GM19025 (cell line): ENCODE data around the gene EIF5A2.

Experiments
- ATAC-seq: cut with Tn5 transposase; IDR thresholded peaks from one replicate; pipeline ENCODE4 v1.9.1; 2021; ENCODE audit warnings: mild to moderate bottlenecking, low read depth, moderate library complexity; ENCODE audit not compliant: unreplicated experiment

Gene EIF5A2

GRCh38 chr3:170862618-170863374 lies 45.6 kb downstream of the EIF5A2 start:
- ATAC-seq: no peak

- no peak for ATAC-seq
Measured at GRCh38 chr3:170858599-170858998, 49.8 kb downstream of the EIF5A2 start.

- no peak for ATAC-seq
Measured at GRCh38 chr3:170852324-170852723, 56.1 kb downstream of the EIF5A2 start.

GRCh38 chr3:170848292-170848917 lies 60.0 kb downstream of the EIF5A2 start:
- ATAC-seq: no peak

DNA sequence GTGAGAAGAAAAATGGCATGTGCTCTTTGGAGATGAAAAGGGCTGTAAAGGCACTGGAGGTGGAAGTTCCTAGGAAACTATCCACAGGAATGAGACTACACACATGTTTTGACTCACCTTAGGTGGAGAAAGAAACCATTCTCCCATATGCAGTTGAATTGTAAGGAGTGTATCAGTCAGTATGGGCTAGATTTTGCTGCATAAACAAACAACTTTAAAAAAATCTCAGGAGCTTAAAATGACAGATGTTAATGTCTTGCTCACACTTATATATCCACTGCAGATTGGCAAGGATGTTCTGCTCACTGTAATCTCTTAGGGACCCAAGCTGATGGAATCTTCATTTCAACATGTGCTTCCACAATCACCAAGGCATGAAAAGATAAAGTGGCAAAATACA lies 64.1 kb downstream of the EIF5A2 start:
- no peak for ATAC-seq

DNA sequence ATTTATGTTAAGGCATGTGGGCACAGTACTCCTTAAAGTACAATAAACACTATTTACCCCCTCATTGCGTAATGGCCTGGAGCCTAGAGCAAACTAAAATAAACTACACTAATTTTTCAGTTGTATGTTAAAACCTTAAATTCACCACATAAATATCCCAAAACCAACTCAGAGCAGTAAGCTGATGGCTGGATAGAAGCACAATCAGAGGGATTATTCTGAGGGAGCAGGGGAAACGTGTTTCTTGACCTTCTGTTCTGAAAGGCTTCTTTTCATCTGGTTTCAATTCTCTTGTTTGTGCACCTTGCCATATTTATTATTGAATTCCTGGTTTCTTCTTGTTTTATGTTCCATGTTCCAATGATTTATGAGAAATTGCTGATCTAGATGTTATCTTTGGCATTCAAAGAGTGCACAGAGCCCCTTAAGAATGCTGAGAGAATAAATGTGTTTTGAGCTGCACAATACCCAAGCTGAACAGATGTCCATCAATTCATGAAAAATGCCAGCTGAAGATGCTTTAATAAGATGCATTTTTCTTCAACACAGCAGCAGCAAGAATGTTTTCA lies 68.1 kb downstream of the EIF5A2 start:
- ATAC-seq: no peak

GRCh38 chr3:170839518-170840100 lies 68.8 kb downstream of the EIF5A2 start:
- no peak for ATAC-seq
